ENCODE measurements around the gene OIT3. TPM values are rescaled to one million over a fixed set of nuclear protein-coding genes. Genes with fewer than 3 reads are reported as not detected.

OIT3 gene
- total and polyA plus RNA-seq, 2 experiments from 2014 or later: not detected

DNA sequence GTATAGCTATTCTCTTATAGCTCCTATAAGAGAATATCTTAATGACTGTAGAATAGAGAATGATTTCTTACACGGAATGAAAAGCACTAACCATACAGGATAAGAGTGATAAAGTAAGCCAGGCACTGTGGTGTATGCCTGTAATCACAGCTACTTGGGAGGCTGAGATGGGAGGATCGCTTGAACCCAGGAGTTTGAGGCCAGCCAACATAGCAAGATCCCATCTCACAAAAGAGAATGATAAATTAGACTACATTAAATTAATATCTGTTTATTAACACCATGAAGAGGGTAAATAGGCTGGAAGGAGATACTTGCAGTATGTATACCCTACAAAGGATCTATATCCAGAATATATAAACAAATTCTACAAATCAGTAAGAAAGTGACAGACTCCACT is 12.2 kb upstream of the OIT3 start:
- Histone ChIP-seq H3K27me3 (replicated peaks; ENCODE audit: insufficient read depth) (no peaks in the 10 kb centered on the region), H3F3A (ENCODE audit: insufficient read depth) (no peaks in the 10 kb centered on the region), H4K20me1 (ENCODE audit: insufficient read depth) (no peaks in the 10 kb centered on the region), H3K9ac (no peak overlapping the region), H3K27ac (no peak overlapping the region), H3K4me1 (ENCODE audit: insufficient read depth) (no peaks in the 10 kb centered on the region), H3K79me2 (ENCODE audit: insufficient read depth) (no peaks in the 10 kb centered on the region), H3K4me3 (no peak overlapping the region), H3K4me2 (ENCODE audit: unreplicated experiment) (no peak overlapping the region), H3K9me3 (ENCODE audit: low read depth) (no peaks in the 10 kb centered on the region), H3K9me2 (ENCODE audit: insufficient read depth) (no peaks in the 10 kb centered on the region), H2AFZ (no peak overlapping the region), H3K36me3 (ENCODE audit: low read depth) (peaks cover 21% of the 10 kb centered on the region)
- DNase-seq: no peak
- no peak for TF ChIP-seq EZH2 (IDR thresholded peaks at IDR 0.05; ENCODE audit: insufficient read depth, poor library complexity, severe bottlenecking)
- TF ChIP-seq EZH2phosphoT487 (IDR thresholded peaks at IDR 0.05; ENCODE audit: insufficient read depth, low read depth): no peak
- WGBS, 2 experiments (ENCODE audit: low coverage in 1 of 2, low lambda C conversion rate in 2 of 2, missing lambda C conversion rate in 2 of 2): 100% methylated on average over 2 of the region's 2 CpGs
- in situ Hi-C loops (cut with MboI): no loop called here

DNA sequence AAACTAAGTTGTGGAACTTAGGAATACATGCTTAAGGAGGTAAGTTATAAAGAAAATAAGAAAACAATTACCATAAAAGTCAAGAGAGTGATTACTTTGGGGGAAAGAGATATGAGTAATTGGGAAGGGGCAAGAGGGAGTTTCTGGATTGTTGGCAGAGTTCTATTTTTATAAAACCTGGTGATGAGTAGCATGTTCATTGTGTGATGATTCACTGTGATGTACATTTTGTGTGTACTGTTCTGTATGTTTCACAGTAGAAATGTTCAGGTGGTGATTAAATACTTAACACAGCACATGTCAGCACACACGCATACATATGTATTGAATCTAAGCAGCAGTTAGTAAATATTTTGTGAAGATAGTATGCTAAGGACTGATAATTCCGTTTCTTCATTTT is 9.7 kb upstream of the OIT3 start:
- Histone ChIP-seq H3F3A (ENCODE audit: insufficient read depth) (no peaks in the 10 kb centered on the region), H3K27me3 (replicated peaks; ENCODE audit: insufficient read depth) (no peaks in the 10 kb centered on the region), H3K36me3 (ENCODE audit: low read depth) (peaks cover 19% of the 10 kb centered on the region), H3K4me1 (ENCODE audit: insufficient read depth) (no peaks in the 10 kb centered on the region), H3K4me2 (ENCODE audit: unreplicated experiment) (no peak overlapping the region), H3K9me3 (ENCODE audit: low read depth) (no peaks in the 10 kb centered on the region), H2AFZ (no peak overlapping the region), H3K9ac (no peak overlapping the region), H3K4me3 (no peak overlapping the region), H4K20me1 (ENCODE audit: insufficient read depth) (no peaks in the 10 kb centered on the region), H3K79me2 (ENCODE audit: insufficient read depth) (no peaks in the 10 kb centered on the region), H3K9me2 (ENCODE audit: insufficient read depth) (no peaks in the 10 kb centered on the region), H3K27ac (no peak overlapping the region)
- TF ChIP-seq EZH2 (IDR thresholded peaks at IDR 0.05; ENCODE audit: insufficient read depth, poor library complexity, severe bottlenecking): no peak
- no peak for TF ChIP-seq EZH2phosphoT487 (IDR thresholded peaks at IDR 0.05; ENCODE audit: insufficient read depth, low read depth)
- 97 to 100% methylated on average over 2 of the region's 2 CpGs for WGBS, 2 experiments (ENCODE audit: low coverage in 1 of 2, low lambda C conversion rate in 2 of 2, missing lambda C conversion rate in 2 of 2)
- DNase-seq: no peak
- in situ Hi-C loops (cut with MboI): no loop called here

DNA sequence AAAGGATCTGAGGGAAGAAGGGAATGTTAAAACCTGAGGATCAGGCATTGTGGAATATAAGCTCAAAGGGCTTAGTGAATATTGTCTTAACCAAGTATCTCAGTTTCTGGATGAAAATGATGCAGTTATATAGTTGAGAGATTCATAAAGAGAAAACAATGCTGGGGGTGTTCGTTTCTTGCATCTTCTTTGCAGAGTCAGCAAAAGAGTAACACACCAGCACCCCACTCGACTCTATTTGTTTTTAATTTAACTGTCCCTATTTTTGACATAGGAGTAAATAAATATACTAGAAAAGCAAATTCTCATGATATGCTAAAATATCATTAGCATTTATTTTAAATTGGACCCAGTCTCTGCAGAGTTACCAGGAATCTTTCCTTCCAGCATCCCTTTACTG is 7.6 kb upstream of the OIT3 start:
- H3K4me3 ChIP-seq: no peak overlapping the region
- no peaks in the 10 kb centered on the region for H3K9me3 ChIP-seq (ENCODE audit: low read depth)
- no peak overlapping the region for H3K27ac ChIP-seq
- no peaks in the 10 kb centered on the region for H3K79me2 ChIP-seq (ENCODE audit: insufficient read depth)
- no peaks in the 10 kb centered on the region for H3K9me2 ChIP-seq (ENCODE audit: insufficient read depth)
- in situ Hi-C loops (cut with MboI): no loop called here
- no peaks in the 10 kb centered on the region for H4K20me1 ChIP-seq (ENCODE audit: insufficient read depth)
- H3K9ac ChIP-seq: no peak overlapping the region
- DNase-seq: no peak
- TF ChIP-seq EZH2 (IDR thresholded peaks at IDR 0.05; ENCODE audit: insufficient read depth, poor library complexity, severe bottlenecking) (no peak), EZH2phosphoT487 (IDR thresholded peaks at IDR 0.05; ENCODE audit: insufficient read depth, low read depth) (no peak)
- no peak overlapping the region for H3K4me2 ChIP-seq (ENCODE audit: unreplicated experiment)
- H3K36me3 ChIP-seq (ENCODE audit: low read depth): peaks cover 13% of the 10 kb centered on the region; the same call in 1 of the 2 replicates
- no peak overlapping the region for H2AFZ ChIP-seq
- WGBS, 2 experiments (ENCODE audit: low coverage in 1 of 2, low lambda C conversion rate in 2 of 2, missing lambda C conversion rate in 2 of 2): 71 to 79% methylated on average over 2 of the region's 2 CpGs
- H3K4me1 ChIP-seq (ENCODE audit: insufficient read depth): no peaks in the 10 kb centered on the region
- no peaks in the 10 kb centered on the region for H3K27me3 ChIP-seq (replicated peaks; ENCODE audit: insufficient read depth)
- no peaks in the 10 kb centered on the region for H3F3A ChIP-seq (ENCODE audit: insufficient read depth)

DNA sequence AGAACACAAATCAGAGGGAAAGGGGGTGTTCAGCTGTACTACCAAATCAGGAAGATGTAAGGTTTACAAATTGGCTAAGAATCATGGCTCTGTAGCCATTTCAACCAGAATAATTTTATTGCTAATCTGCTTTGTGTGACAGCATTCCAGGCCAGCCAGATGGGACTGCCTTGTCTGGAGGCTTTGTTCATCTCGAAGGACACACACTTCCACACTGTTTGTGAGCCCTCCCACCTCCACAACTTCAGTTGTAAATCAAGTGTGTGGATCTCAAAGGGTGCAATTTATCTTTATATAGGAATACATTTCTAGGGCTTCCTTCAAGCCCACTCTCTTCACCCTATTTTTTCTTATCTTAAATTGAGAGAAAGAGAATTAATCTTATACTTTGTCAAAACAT is 6.9 kb upstream of the OIT3 start:
- Histone ChIP-seq H3F3A (ENCODE audit: insufficient read depth) (no peaks in the 10 kb centered on the region), H3K4me1 (ENCODE audit: insufficient read depth) (no peaks in the 10 kb centered on the region), H3K79me2 (ENCODE audit: insufficient read depth) (no peaks in the 10 kb centered on the region), H3K9me3 (ENCODE audit: low read depth) (no peaks in the 10 kb centered on the region), H3K4me2 (ENCODE audit: unreplicated experiment) (no peak overlapping the region), H3K27me3 (replicated peaks; ENCODE audit: insufficient read depth) (no peaks in the 10 kb centered on the region), H3K9me2 (ENCODE audit: insufficient read depth) (no peaks in the 10 kb centered on the region), H3K4me3 (no peak overlapping the region), H3K9ac (no peak overlapping the region), H3K27ac (no peak overlapping the region), H2AFZ (no peak overlapping the region), H4K20me1 (ENCODE audit: insufficient read depth) (no peaks in the 10 kb centered on the region), H3K36me3 (ENCODE audit: low read depth) (peaks cover 13% of the 10 kb centered on the region; the same call in 1 of the 2 replicates)
- TF ChIP-seq EZH2 (IDR thresholded peaks at IDR 0.05; ENCODE audit: insufficient read depth, poor library complexity, severe bottlenecking) (no peak), EZH2phosphoT487 (IDR thresholded peaks at IDR 0.05; ENCODE audit: insufficient read depth, low read depth) (no peak)
- WGBS, 2 experiments (ENCODE audit: low coverage in 1 of 2, low lambda C conversion rate in 2 of 2, missing lambda C conversion rate in 2 of 2): 33 to 60% methylated on average over 1 of the region's 1 CpG
- DNase-seq: no peak
- in situ Hi-C loops (cut with MboI): no loop called here

DNA sequence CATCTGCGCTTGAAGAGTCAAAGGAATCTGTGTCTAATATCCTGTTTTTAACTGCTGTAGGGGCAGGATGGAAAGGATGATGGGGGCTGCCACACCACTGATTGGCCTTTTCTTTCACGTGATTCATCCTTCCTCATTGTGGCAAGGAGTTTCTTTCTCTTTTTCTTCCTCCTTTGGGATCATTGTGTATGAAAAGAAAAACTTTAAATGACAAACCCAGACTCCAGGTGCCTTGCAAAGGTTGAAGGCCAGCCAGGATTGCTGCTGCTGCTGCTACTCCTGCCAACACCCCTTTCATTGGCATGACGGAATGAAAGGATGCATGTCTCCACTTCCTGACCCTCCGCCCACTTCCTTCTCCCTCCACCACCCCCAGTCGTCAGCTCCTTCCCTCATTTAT is 6.5 kb upstream of the OIT3 start:
- Histone ChIP-seq H3K9me2 (ENCODE audit: insufficient read depth) (no peaks in the 10 kb centered on the region), H3F3A (ENCODE audit: insufficient read depth) (no peaks in the 10 kb centered on the region), H3K27me3 (replicated peaks; ENCODE audit: insufficient read depth) (no peaks in the 10 kb centered on the region), H3K4me1 (ENCODE audit: insufficient read depth) (no peaks in the 10 kb centered on the region), H3K9ac (no peak overlapping the region), H3K36me3 (ENCODE audit: low read depth) (peaks cover 13% of the 10 kb centered on the region; the same call in 1 of the 2 replicates), H2AFZ (no peak overlapping the region), H3K9me3 (ENCODE audit: low read depth) (no peaks in the 10 kb centered on the region), H3K27ac (no peak overlapping the region), H3K4me2 (ENCODE audit: unreplicated experiment) (no peak overlapping the region), H3K79me2 (ENCODE audit: insufficient read depth) (no peaks in the 10 kb centered on the region), H4K20me1 (ENCODE audit: insufficient read depth) (no peaks in the 10 kb centered on the region), H3K4me3 (no peak overlapping the region)
- in situ Hi-C loops (cut with MboI): no loop called here
- 71 to 76% methylated on average over 5 of the region's 5 CpGs for WGBS, 2 experiments (ENCODE audit: low coverage in 1 of 2, low lambda C conversion rate in 2 of 2, missing lambda C conversion rate in 2 of 2)
- DNase-seq: no peak
- TF ChIP-seq EZH2phosphoT487 (IDR thresholded peaks at IDR 0.05; ENCODE audit: insufficient read depth, low read depth): no peak
- no peak for TF ChIP-seq EZH2 (IDR thresholded peaks at IDR 0.05; ENCODE audit: insufficient read depth, poor library complexity, severe bottlenecking)
